Measurements from ENCODE around the gene CAPN2. TPM values are rescaled to one million over a fixed set of nuclear protein-coding genes. Genes with fewer than 3 reads are reported as not detected.

CAPN2 gene
- total RNA-seq, 1 donor from 2014 or later: 62.6 TPM

GRCh38 chr1:223695941-223696340, 16.4 kb upstream of the CAPN2 start:
- intact Hi-C loops (cut with micrococcal nuclease): loop anchor here (1.0 to 5.0 kb wide), 2 partner anchors 151 to 904 kb away; partner anchors contain the start of gene TP53BP2
- Mint-ChIP-seq H3K27me3 (no peaks in the 10 kb centered on the region), H3K9me3 (no peaks in the 10 kb centered on the region), H3K27ac (no peak overlapping the region), H3K4me3 (no peak overlapping the region), H3K4me1 (peaks cover 6% of the 10 kb centered on the region), H3K36me3 (ENCODE audit: low read depth) (no peaks in the 10 kb centered on the region)
- DNase-seq: no peak
- ChIA-PET CTCF (interaction anchor here (0.7 to 3.3 kb wide), 9 partner anchors 9 to 903 kb away, joined by 3 to 39 read pairs (median 4); no protein-coding TSS in a partner anchor), POLR2A (no interaction called here)
- TF ChIP-seq CTCF (IDR thresholded peaks at IDR 0.05): no peak
- no peak for ATAC-seq (ENCODE audit: low read depth)

GRCh38 chr1:223700388-223700918, 11.9 kb upstream of the CAPN2 start:
- intact Hi-C loops (cut with micrococcal nuclease): no loop called here
- no peak overlapping the region for H3K27ac Mint-ChIP-seq
- ChIA-PET CTCF (interaction anchor here (4.2 kb wide), 1 partner anchor 48 kb away, joined by 94 read pairs; no protein-coding TSS in a partner anchor), POLR2A (interaction anchor here (1.0 kb wide), 1 partner anchor 17 kb away, joined by 3 read pairs; no protein-coding TSS in a partner anchor)
- H3K36me3 Mint-ChIP-seq (ENCODE audit: low read depth): no peaks in the 10 kb centered on the region
- ATAC-seq (ENCODE audit: low read depth) (no peak), DNase-seq (no peak)
- TF ChIP-seq CTCF (IDR thresholded peaks at IDR 0.05): no peak
- H3K4me1 Mint-ChIP-seq: peaks cover 9% of the 10 kb centered on the region
- H3K27me3 Mint-ChIP-seq: peaks cover 13% of the 10 kb centered on the region
- no peak overlapping the region for H3K4me3 Mint-ChIP-seq
- H3K9me3 Mint-ChIP-seq: no peaks in the 10 kb centered on the region

- no peak for DNase-seq
- Mint-ChIP-seq H3K9me3 (no peaks in the 10 kb centered on the region), H3K4me1 (peaks cover 9% of the 10 kb centered on the region), H3K27me3 (peaks cover 13% of the 10 kb centered on the region), H3K4me3 (no peak overlapping the region), H3K36me3 (ENCODE audit: low read depth) (no peaks in the 10 kb centered on the region), H3K27ac (no peak overlapping the region)
- POLR2A ChIA-PET: interaction anchor here (1.0 kb wide), 1 partner anchor 16 kb away, joined by 3 read pairs; no protein-coding TSS in a partner anchor
- no peak for ATAC-seq (ENCODE audit: low read depth)
- no peak for TF ChIP-seq CTCF (IDR thresholded peaks at IDR 0.05)
- CTCF ChIA-PET: interaction anchor here (4.2 kb wide), 1 partner anchor 47 kb away, joined by 94 read pairs; no protein-coding TSS in a partner anchor
- intact Hi-C loops (cut with micrococcal nuclease): no loop called here
These were observed 11.2 kb upstream of the CAPN2 start for GRCh38 chr1:223700942-223701637.

- DNase-seq (no peak), ATAC-seq (ENCODE audit: low read depth) (no peak)
- H3K4me3 Mint-ChIP-seq: no peak overlapping the region
- ChIA-PET POLR2A (no interaction called here), CTCF (interaction anchor here (0.6 to 1.9 kb wide), 2 partner anchors 10 to 46 kb away, joined by 4 to 9 read pairs; no protein-coding TSS in a partner anchor)
- H3K27me3 Mint-ChIP-seq: peaks cover 13% of the 10 kb centered on the region
- peaks cover 6% of the 10 kb centered on the region for H3K4me1 Mint-ChIP-seq
- H3K9me3 Mint-ChIP-seq: no peaks in the 10 kb centered on the region
- no peak overlapping the region for H3K27ac Mint-ChIP-seq
- no peak for TF ChIP-seq CTCF (IDR thresholded peaks at IDR 0.05)
- H3K36me3 Mint-ChIP-seq (ENCODE audit: low read depth): no peaks in the 10 kb centered on the region
- intact Hi-C loops (cut with micrococcal nuclease): no loop called here
These were observed 9.3 kb upstream of the CAPN2 start for GRCh38 chr1:223702735-223703667.
